HG03060 (cell line): ENCODE measurements around the gene RAPGEF2.

ENCODE experiments used
- ATAC-seq: cut with Tn5 transposase; IDR thresholded peaks from one replicate; pipeline ENCODE4 v1.9.1; 2021; ENCODE audit warnings: low read depth, moderate number of reproducible peaks; ENCODE audit not compliant: unreplicated experiment

Gene RAPGEF2

GRCh38 chr4:159129814-159130550 is 27.1 kb downstream of the RAPGEF2 start:
- ATAC-seq = no peak

- no peak for ATAC-seq
Measured at GRCh38 chr4:159131564-159131963, 28.7 kb downstream of the RAPGEF2 start.

- ATAC-seq = no peak
Measured at GRCh38 chr4:159134429-159134828, 31.6 kb downstream of the RAPGEF2 start.

- no peak for ATAC-seq
Measured at GRCh38 chr4:159137176-159137575, 34.3 kb downstream of the RAPGEF2 start.

GRCh38 chr4:159138436-159138835 is 35.6 kb downstream of the RAPGEF2 start:
- no peak for ATAC-seq

GRCh38 chr4:159141193-159141592 is 38.3 kb downstream of the RAPGEF2 start:
- ATAC-seq = no peak

- no peak for ATAC-seq
Measured at GRCh38 chr4:159142241-159142640, 39.4 kb downstream of the RAPGEF2 start.

- no peak for ATAC-seq
Measured at GRCh38 chr4:159142681-159143384, 40.0 kb downstream of the RAPGEF2 start.

GRCh38 chr4:159143687-159144086 is 40.8 kb downstream of the RAPGEF2 start:
- ATAC-seq = no peak

GRCh38 chr4:159144112-159144694 is 41.3 kb downstream of the RAPGEF2 start:
- no peak for ATAC-seq

GRCh38 chr4:159145318-159145991 is 42.6 kb downstream of the RAPGEF2 start:
- no peak for ATAC-seq

- ATAC-seq = no peak
Measured at GRCh38 chr4:159145992-159146330, 43.1 kb downstream of the RAPGEF2 start.

- ATAC-seq = no peak
Measured at GRCh38 chr4:159146488-159146887, 43.6 kb downstream of the RAPGEF2 start.

- ATAC-seq = no peak
Measured at GRCh38 chr4:159148441-159148840, 45.6 kb downstream of the RAPGEF2 start.

GRCh38 chr4:159149666-159150065 is 46.8 kb downstream of the RAPGEF2 start:
- ATAC-seq = no peak

- no peak for ATAC-seq
Measured at GRCh38 chr4:159150396-159150795, 47.5 kb downstream of the RAPGEF2 start.

GRCh38 chr4:159150821-159151390 is 48.0 kb downstream of the RAPGEF2 start:
- ATAC-seq = peak; percentile 43

- no peak for ATAC-seq
Measured at GRCh38 chr4:159151689-159152088, 48.8 kb downstream of the RAPGEF2 start.

- ATAC-seq = no peak
Measured at GRCh38 chr4:159152181-159152580, 49.3 kb downstream of the RAPGEF2 start.

GRCh38 chr4:159153669-159154068 is 50.8 kb downstream of the RAPGEF2 start:
- no peak for ATAC-seq

GRCh38 chr4:159155119-159155518 is 52.2 kb downstream of the RAPGEF2 start:
- no peak for ATAC-seq
